DND-41 (cell line): ENCODE data around the gene CRYGA.

ENCODE experiments used
- EZH2 ChIP-seq: IDR thresholded peaks from 3 replicates; pipeline ENCODE4 v1.6.1; 2012; ENCODE audit warnings: borderline replicate concordance, low read depth, mild to moderate bottlenecking, moderate library complexity, low read length, inconsistent platforms; ENCODE audit not compliant: severe bottlenecking
- TF ChIP-seq, protein P1 (sequence below): IDR thresholded peaks from 2 replicates; pipeline ENCODE4 v1.5.1; 2012; ENCODE audit warnings: borderline replicate concordance, low read length, moderate library complexity, mild to moderate bottlenecking; ENCODE audit not compliant: poor library complexity, severe bottlenecking; ENCODE audit errors: extremely low read depth

DNA sequence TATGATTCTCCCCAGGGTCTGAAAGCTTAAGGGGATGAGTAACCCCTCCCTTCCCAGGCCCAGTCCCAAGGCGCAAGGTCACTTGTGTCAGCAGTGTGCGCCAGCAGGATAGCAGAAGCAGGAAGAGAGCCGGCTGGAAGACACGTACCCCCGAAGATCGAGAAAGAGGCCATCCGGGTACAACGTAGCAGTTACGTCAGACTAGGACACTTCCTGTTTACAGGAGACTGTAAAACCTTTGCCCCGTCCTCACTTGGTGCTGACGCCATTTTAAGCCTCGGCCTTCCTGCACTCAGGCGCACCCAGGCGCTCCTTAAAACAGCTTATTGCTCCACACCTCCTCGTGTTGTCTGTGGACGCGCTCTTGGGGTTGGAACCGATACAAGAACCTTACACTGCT is 23.9 kb downstream of the CRYGA start:
- TF ChIP-seq, protein P1, sequence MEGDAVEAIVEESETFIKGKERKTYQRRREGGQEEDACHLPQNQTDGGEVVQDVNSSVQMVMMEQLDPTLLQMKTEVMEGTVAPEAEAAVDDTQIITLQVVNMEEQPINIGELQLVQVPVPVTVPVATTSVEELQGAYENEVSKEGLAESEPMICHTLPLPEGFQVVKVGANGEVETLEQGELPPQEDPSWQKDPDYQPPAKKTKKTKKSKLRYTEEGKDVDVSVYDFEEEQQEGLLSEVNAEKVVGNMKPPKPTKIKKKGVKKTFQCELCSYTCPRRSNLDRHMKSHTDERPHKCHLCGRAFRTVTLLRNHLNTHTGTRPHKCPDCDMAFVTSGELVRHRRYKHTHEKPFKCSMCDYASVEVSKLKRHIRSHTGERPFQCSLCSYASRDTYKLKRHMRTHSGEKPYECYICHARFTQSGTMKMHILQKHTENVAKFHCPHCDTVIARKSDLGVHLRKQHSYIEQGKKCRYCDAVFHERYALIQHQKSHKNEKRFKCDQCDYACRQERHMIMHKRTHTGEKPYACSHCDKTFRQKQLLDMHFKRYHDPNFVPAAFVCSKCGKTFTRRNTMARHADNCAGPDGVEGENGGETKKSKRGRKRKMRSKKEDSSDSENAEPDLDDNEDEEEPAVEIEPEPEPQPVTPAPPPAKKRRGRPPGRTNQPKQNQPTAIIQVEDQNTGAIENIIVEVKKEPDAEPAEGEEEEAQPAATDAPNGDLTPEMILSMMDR: no peak
- no peak for TF ChIP-seq EZH2
